IPS DF 6.9 (cell line): ENCODE data around the gene CDH23.

Experiments
- DNase-seq: peaks from one replicate; pipeline ENCODE4 v3.0.0-alpha.2; 2013; ENCODE audit warnings: low read depth, low spot score
- H3K27ac ChIP-seq: one replicate; pipeline ENCODE4 v1.5.1; 2013; ENCODE audit warnings: low read length, control low read depth
- H3K27me3 ChIP-seq: 2 replicates; pipeline ENCODE4 v1.6.1; 2013; ENCODE audit warnings: mild to moderate bottlenecking, low read length; ENCODE audit not compliant: control insufficient read depth, insufficient read depth
- H3K36me3 ChIP-seq: 2 replicates; pipeline ENCODE4 v1.6.1; 2013; ENCODE audit warnings: low read length; ENCODE audit not compliant: control insufficient read depth, insufficient read depth
- H3K4me1 ChIP-seq: 2 replicates; pipeline ENCODE4 v1.6.1; 2013; ENCODE audit warnings: low read length; ENCODE audit not compliant: control insufficient read depth, insufficient read depth
- H3K4me3 ChIP-seq: 2 replicates; pipeline ENCODE4 v1.5.1; 2013; ENCODE audit warnings: mild to moderate bottlenecking, low read length
- H3K9me3 ChIP-seq: 2 replicates; pipeline ENCODE4 v1.6.1; 2013; ENCODE audit warnings: low read length, inconsistent platforms; ENCODE audit not compliant: control insufficient read depth, insufficient read depth
- WGBS: extraction: QIAGEN DNeasy Blood & Tissue Kit; methylation state at CpG from one replicate; pipeline ENCODE4 v1.1.7; 2013; ENCODE audit warnings: mixed read lengths, missing lambda C conversion rate; ENCODE audit not compliant: insufficient read length, insufficient coverage; 5-methylcytosine and 5-hydroxymethylcytosine counted together

The CDH23 gene

DNA sequence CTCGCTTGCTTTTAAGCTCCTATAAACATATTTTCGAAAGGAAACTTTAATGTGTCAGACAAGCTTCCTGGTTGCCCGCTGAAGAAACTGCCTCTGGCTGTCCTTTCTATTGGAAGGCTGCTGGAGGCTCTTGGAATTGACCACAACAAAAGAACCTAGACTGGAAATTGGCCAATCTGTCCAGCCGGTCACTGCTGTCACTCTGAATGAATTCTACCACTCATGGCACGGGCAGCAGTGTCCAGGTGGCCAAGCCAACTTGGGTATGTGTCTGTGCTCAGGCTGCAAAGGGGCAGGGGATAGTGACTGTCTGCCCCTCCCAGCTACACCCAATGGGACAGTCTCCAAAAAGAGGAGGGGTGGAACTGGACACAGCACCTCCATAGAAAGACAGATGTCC, 57.6 kb downstream of the CDH23 start:
- no peaks in the 10 kb centered on the region for H3K27me3 ChIP-seq
- DNase-seq, result no peak

GRCh38 chr10:71455035-71455434, 58.3 kb downstream of the CDH23 start:
- no peak for DNase-seq
- H3K4me1 ChIP-seq, result no peaks in the 10 kb centered on the region
- H3K9me3 ChIP-seq, result no peaks in the 10 kb centered on the region
- no CpG with 5 or more reads among the region's 2 CpGs for WGBS
- H3K36me3 ChIP-seq, result no peaks in the 10 kb centered on the region
- H3K27me3 ChIP-seq, result no peaks in the 10 kb centered on the region
- H3K4me3 ChIP-seq, result no peak overlapping the region
- H3K27ac ChIP-seq, result no peak overlapping the region

More for the DNA sequence above, 57.6 kb downstream of the CDH23 start:
- Histone ChIP-seq H3K4me1 (no peaks in the 10 kb centered on the region), H3K9me3 (no peaks in the 10 kb centered on the region), H3K27ac (no peak overlapping the region), H3K4me3 (no peak overlapping the region), H3K36me3 (no peaks in the 10 kb centered on the region)
- WGBS, result no CpG with 5 or more reads among the region's 5 CpGs

GRCh38 chr10:71456631-71457030, 59.9 kb downstream of the CDH23 start:
- Histone ChIP-seq H3K27me3 (no peaks in the 10 kb centered on the region), H3K27ac (no peak overlapping the region), H3K4me1 (no peaks in the 10 kb centered on the region), H3K36me3 (no peaks in the 10 kb centered on the region), H3K9me3 (no peaks in the 10 kb centered on the region), H3K4me3 (no peak overlapping the region)
- DNase-seq, result no peak
- WGBS, result no CpG with 5 or more reads among the region's 3 CpGs

GRCh38 chr10:71457908-71458307, 61.2 kb downstream of the CDH23 start:
- no peaks in the 10 kb centered on the region for H3K36me3 ChIP-seq
- WGBS, result no CpG with 5 or more reads among the region's 4 CpGs
- no peak overlapping the region for H3K4me3 ChIP-seq
- no peaks in the 10 kb centered on the region for H3K27me3 ChIP-seq
- no peak for DNase-seq
- H3K9me3 ChIP-seq, result no peaks in the 10 kb centered on the region
- H3K4me1 ChIP-seq, result no peaks in the 10 kb centered on the region
- H3K27ac ChIP-seq, result no peak overlapping the region

DNA sequence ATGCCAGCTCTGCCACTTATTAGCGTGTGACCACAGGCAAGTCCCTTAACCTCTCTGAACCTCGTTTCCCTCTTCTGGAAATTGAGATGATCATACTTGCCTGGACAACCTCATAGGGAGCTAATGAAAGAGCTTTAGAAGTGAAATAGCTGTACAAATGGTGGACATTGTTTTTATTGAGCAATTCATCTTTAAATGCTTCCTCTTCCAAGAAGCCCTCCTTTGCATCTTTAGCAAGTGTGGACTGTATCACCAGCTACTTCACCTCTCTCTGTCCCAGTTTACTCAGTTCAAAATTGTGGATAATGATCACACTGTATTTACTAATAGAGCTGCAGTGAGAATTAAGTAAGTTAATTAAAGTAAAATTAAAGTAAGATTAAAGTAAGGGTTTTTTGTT, 61.7 kb downstream of the CDH23 start:
- no peak for DNase-seq
- no CpG with 5 or more reads among the region's 2 CpGs for WGBS
- H3K9me3 ChIP-seq, result no peaks in the 10 kb centered on the region

DNA sequence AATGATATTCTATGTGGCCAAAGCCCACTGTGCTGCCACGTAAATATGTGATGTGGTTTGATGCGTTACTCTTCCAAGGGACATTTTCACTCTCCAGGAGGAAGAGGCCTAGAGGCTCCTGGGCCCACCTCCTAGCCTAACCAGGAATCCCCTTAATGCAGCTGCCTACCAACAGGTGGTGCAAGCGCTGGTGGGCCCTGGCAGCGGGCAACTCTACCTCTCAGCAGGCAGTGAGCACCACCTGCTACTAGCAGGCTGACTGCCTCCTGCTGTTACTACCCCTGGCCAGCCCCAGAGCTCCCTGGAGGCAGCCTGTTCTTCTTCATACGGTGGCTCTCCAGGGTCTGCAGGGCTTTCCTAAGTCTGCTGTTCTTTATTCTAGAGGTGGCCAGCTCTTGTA, 62.8 kb downstream of the CDH23 start:
- Histone ChIP-seq H3K4me3 (no peak overlapping the region), H3K27me3 (no peaks in the 10 kb centered on the region), H3K9me3 (no peaks in the 10 kb centered on the region), H3K4me1 (no peaks in the 10 kb centered on the region), H3K36me3 (no peaks in the 10 kb centered on the region), H3K27ac (no peak overlapping the region)
- DNase-seq, result no peak
- WGBS, result no CpG with 5 or more reads among the region's 5 CpGs

More for the DNA sequence above, 61.7 kb downstream of the CDH23 start:
- H3K27me3 ChIP-seq, result no peaks in the 10 kb centered on the region
- no peaks in the 10 kb centered on the region for H3K4me1 ChIP-seq
- H3K27ac ChIP-seq, result no peak overlapping the region
- H3K36me3 ChIP-seq, result no peaks in the 10 kb centered on the region
- H3K4me3 ChIP-seq, result no peak overlapping the region

DNA sequence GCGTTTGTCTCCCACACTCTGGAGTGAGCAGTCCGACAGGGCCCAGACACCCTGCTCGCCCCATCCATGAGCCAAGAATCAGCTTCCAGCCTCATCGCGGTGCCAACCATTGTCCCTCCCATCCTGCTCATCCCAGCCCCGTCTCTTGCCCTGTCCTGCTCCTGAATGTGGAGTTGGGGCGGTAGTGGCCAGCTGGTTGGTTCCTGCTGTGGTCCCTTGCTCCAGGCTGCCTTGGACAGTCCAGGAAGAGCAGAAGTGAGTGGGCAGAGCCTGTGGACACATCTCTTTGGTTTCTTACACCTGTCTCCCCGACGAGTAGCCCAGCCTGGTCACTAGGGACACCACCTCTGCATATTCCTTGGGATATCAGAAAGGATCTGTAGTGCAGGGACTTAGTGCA, 63.9 kb downstream of the CDH23 start:
- no CpG with 5 or more reads among the region's 9 CpGs for WGBS
- H3K36me3 ChIP-seq, result no peaks in the 10 kb centered on the region
- H3K27ac ChIP-seq, result no peak overlapping the region
- no peaks in the 10 kb centered on the region for H3K27me3 ChIP-seq
- DNase-seq, result no peak
- H3K4me3 ChIP-seq, result no peak overlapping the region
- H3K9me3 ChIP-seq, result no peaks in the 10 kb centered on the region
- no peaks in the 10 kb centered on the region for H3K4me1 ChIP-seq

DNA sequence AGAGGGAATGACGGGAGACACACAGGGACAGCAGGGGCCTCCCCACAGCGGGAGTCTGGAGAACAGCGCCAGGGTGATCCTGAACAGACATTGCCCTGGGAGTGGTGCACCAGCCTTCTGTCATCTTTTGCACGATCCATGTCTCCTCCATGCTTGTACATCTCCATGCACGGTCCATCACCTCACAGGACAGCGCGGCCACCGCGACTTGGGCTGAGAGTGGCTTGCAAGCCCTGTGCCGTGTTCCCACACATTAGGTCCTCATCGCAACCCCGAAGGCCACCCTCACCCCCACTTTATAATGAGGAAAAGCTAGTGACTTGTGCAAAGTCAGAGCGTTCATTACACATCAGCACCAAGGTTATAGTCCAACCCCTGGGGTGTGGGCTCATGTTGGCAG, 64.7 kb downstream of the CDH23 start:
- WGBS, result no CpG with 5 or more reads among the region's 13 CpGs
- Histone ChIP-seq H3K36me3 (no peaks in the 10 kb centered on the region), H3K4me3 (no peak overlapping the region), H3K4me1 (no peaks in the 10 kb centered on the region), H3K27me3 (no peaks in the 10 kb centered on the region), H3K27ac (no peak overlapping the region), H3K9me3 (no peaks in the 10 kb centered on the region)
- no peak for DNase-seq

DNA sequence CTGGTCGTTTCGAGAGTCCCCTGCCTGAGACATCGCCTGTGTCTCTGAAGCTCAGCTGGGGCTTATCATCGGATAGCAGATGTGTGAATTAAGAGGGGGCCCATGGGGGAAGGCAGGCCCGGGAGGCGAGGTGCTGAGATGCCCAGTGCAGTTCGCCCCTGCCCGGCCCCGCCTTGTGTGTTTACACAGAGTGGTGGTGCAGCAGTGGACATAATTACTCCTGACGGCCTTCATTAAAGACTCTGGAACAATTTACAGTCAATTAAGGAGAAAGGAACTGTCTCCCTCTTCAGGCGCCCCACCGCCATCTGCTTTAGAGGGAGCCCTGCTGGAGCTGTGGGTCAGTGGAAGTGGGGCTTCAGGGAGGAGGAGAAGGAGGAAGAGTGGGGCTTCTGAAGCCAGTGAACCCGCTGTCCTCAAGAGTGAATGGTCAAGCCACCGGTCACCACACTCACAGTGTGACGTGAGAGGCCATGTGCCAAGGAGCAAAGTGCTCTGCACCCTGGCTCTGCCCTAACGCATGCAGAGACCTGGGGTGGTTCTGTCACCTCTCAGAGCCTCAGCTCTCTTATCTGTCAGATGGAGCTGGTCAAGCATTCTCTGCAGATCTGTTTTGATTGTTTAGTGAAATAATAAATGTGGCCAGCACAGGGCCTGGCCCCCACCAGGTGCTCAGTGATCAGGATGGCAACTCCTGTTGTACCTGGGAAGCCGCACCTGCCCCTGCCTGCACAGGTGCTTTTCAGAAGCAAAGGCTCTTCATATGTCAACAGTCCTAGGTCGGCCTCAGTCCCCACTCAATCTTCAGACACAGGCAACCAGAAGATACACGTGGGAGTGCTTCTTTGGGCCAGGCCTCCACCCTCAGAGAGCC, 65.6 kb downstream of the CDH23 start:
- H3K27ac ChIP-seq, result no peak overlapping the region
- no CpG with 5 or more reads among the region's 19 CpGs for WGBS
- no peak for DNase-seq
- H3K27me3 ChIP-seq, result no peaks in the 10 kb centered on the region
- no peaks in the 10 kb centered on the region for H3K4me1 ChIP-seq
- H3K9me3 ChIP-seq, result no peaks in the 10 kb centered on the region
- H3K36me3 ChIP-seq, result no peaks in the 10 kb centered on the region
- no peak overlapping the region for H3K4me3 ChIP-seq

- no peak overlapping the region for H3K27ac ChIP-seq
- no peak overlapping the region for H3K4me3 ChIP-seq
- H3K27me3 ChIP-seq, result no peaks in the 10 kb centered on the region
- no CpG with 5 or more reads among the region's 7 CpGs for WGBS
- DNase-seq, result no peak
- H3K36me3 ChIP-seq, result no peaks in the 10 kb centered on the region
- H3K9me3 ChIP-seq, result no peaks in the 10 kb centered on the region
- H3K4me1 ChIP-seq, result no peaks in the 10 kb centered on the region
Observed at GRCh38 chr10:71463111-71463510, 66.4 kb downstream of the CDH23 start.
